Midbrain (tissue), 1 donor: ENCODE results near the gene PKNOX1.
A peak's percentile ranks its signal among the peaks of the same experiment; 100 is the strongest.
"Not testable (repeated sequence)": the region's sequence is repeated elsewhere in the genome, so short reads cannot be mapped to it uniquely, and the experiment has no call there.

Experiments used
- DNase-seq: peaks from one replicate; lab custom pipeline; 2025; lab: John Stamatoyannopoulos, UW

PKNOX1 gene, protein sequence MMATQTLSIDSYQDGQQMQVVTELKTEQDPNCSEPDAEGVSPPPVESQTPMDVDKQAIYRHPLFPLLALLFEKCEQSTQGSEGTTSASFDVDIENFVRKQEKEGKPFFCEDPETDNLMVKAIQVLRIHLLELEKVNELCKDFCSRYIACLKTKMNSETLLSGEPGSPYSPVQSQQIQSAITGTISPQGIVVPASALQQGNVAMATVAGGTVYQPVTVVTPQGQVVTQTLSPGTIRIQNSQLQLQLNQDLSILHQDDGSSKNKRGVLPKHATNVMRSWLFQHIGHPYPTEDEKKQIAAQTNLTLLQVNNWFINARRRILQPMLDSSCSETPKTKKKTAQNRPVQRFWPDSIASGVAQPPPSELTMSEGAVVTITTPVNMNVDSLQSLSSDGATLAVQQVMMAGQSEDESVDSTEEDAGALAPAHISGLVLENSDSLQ

DNA sequence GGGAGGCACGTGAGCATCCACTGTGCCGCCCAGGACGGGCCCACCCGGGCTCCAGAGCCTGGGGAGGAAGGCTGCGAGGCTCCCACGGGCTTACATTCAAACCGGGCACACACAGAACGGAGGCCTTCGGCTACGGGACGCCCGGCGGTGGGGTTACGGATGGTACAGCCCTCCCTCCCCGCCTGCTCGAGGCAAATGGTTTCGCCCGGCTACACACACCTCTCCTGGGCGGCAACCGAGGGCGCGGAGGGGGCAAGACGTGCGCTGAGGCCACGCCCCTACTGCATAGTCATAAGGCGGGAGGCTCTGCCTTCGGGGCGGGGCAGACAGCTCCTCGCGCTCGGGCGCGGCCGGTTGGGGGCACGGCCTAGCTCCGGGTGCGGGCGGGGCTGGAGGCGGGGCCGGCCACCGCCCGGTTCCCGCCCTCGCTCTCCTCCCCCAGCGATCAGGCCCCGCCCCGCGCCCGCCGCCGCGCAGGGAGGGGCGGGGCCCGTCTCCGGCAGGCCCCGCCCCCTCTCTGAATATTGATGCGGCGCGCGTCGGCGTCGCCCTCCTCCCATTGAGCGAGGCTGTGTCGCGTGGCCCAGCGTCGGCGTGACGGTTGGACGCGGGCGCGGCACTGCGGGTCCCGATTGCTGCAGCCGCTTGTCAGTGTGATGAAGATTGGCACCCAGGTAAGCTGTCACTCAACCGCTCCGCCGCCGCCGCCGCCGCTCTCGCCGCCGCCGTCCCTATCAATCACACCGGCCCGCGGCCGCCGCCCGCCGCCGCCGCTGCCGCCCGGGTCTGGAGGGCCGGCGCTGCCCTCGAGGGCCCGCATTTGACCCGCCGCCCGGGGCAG lies at the start of gene PKNOX1:
Gene PKNOX1, plus strand, starts transcription at position 572 of the 841 bp plus-strand sequence. CDS start 29,820 bp downstream, outside the sequence.
- DNase-seq, result peak; percentile 100

DNA sequence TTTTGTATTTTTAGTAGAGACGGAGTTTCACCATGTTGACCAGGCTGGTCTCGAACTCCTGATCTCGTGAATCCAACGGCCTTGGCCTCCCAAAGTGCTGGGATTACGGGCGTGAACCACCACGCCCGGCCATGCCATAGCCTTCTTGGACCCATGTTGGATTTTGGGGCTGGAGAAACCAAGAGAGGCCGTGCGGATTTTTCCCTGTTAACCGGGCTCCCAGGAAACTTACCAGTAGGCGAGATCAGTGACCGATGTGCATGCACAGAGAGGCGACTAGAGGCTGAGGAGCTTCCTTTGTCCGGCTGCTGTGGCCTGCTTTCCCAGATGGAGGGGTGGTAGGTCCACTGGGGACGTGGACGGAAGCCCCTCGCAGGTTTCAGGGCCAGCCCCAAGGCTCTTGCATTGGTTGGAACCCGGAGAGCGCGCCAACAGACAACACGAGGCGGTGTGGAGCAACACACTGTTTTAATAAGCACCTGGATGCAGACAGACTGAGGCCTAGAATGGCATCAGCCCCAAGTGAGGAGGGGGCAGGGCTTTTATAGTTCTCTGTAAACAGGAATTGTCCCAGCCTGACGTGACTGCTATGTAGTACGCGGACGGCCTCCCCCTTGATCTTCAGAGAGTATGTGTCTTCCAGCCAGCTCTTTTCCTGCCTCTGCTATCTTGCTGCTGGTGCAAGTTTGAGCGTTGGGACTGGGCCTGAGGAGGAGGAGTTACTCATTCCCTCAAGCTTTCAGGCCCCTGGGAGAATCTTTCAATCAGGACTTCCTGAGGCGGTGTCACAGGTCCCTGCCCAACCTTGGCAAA lies 49.0 kb upstream of the PKNOX1 start, which contains the start of gene ERVH48-1:
Gene ERVH48-1, minus strand, starts transcription at position 517 of the 813 bp plus-strand sequence. CDS start 6,624 bp downstream, outside the sequence.
- DNase-seq, result no peak

DNA sequence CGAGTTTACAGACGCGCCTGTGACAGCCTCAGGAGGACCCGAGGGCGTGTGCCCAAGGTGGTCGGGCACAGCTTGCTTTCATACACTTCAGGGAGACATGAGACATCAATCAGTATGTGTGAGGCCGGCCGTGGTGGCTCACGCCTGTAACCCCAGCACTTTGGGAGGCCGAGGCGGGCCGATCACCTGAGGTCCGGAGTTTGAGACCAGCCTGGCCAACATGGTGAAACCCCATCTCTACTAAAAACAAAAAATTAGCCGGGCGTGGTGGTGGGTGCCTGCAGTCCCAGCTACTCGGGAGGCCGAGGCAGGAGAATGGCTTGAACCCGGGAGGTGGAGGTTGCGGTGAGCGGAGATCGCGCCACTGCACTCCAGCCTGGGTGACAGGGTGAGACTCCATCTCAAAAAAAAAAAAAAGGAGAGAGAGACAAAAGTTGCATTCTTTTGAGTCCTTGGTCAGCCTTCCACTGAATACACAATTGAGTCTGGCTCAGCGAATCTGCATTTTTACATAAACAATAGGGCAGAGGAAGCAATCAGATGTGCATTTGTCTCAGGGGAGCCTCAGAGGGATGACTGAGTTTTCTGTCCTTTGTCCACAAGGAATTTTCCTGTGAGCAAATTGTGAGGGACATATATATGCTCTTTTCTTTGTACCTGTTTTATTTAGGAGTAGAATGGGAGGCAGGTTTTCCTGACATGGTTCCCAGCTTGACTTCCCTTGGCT lies 46.7 kb upstream of the PKNOX1 start:
- peak; percentile 52 for DNase-seq

DNA sequence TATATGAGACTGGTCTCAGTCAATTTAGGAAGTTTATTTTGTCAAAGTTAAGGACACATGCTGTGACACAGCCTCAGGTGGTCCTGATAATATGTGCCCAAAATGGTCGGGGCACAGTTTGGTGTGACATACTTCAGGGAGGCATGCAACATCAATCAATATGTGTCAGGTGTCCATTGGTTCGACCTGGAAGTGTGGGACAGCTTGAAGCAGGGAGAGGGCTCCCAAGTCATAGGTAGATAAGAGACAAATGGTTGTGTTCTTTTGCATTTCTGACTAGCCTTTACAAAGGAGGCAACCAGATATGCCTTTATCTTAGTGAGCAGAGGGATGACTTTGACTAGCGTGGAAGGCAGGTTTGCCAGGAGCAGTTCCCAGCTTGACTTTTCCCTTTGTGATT lies 44.4 kb upstream of the PKNOX1 start:
- DNase-seq, result no peak

DNA sequence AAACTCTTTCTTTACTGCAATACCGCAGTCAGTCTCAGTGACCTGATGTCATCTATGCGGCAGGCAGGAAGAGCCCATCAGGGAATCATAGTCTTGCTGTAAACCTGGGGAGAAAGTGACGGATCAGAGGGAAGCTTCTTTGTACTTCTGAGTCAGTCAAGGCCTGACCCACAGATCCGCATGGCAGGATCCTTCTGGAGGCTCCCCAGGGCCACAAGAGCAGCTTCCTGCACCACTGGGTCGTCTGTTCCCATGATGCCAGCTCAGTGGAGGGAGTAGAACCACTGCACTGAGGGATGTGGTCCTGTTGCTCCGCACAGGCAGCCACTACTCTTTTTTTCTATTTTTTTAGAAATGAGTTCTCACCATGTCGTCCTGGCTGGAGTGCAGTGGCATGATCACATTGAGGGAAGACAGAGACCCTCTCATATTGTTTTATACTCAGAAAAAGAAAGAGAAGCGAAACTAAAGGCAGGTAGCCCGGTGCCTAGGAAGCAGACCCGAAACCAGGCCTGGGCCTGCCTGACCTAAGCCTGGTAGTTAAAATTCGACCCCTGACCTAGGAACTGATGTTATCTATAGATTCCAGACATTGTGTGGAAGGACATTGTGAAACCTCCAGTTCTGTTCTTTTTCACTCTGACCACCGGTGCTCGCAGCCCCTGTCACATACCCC lies 42.7 kb upstream of the PKNOX1 start:
- no peak for DNase-seq

DNA sequence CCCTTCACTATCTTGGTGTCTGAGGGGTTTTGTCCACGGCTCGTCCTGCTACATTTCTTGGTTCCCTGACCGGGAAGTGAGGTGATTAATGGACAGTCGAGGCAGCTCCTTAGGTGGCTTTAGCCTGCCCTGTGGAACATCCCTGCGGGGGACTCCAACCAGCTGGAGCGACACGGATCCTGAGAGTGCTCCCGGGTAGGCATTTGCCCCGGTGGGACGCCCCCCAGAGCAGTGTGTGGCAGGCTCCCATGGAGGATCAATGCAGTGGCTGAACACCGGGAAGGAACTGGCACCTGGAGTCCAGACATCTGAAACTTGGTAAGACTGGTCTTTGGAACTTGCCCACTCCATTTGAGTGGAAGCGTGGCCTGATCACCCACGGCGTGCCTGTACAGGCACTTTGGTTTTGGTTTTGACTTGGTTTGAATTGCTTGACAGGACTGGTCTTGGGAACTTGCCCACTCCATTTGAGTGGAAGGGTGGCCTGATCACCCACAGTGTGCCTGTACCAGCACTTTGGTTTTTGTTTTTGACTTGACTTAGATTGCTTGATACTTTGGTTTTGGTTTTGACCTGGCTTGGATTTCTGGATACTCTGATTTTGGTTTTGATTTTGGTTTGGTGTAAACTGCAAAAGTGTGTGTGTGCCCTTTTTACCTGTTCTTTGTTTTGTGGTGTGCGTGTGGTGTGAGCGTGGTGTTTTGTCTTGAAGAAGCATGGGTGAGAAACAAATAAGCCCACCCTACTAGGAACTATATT lies 41.8 kb upstream of the PKNOX1 start:
- DNase-seq, result not testable (repeated sequence)

DNA sequence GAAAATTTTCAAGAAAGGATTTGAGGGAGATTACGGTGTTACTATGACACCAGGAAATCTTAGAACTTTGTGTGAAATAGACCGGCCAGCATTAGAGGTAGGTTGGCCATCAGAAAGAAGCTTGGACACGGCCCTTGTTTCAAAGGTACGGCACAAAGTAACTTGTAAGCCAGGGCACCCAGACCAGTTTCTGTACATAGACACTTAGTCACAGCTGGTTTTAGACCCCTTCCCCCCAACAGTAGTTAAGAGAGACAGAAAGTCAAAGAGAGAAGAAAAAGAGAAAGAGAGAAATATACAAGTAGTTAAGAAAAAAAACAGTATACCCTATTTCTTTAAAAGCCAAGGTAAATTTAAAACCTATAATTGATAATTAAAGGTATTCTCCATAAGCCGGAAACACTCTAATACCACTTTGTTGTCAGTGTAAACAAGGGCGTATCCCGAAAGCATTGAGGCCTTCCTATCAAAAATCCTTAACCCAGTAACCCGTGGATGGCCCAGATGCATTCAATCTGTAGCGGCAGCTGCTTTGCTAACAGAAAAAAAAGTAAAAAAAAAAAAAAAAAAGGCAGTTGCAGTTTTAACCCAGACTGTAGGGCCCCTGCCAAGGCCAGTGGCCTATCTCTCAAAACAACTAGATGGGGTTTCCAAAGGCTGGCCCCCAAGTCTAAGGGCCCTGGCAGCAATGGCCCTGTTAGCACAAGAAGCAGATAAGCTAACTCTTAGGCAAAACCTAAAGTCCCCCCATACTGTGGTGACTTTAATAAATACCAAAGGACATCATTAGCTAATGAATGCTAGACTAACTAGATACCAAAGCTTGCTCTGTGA lies 41.0 kb upstream of the PKNOX1 start:
- DNase-seq, result not testable (repeated sequence)

DNA sequence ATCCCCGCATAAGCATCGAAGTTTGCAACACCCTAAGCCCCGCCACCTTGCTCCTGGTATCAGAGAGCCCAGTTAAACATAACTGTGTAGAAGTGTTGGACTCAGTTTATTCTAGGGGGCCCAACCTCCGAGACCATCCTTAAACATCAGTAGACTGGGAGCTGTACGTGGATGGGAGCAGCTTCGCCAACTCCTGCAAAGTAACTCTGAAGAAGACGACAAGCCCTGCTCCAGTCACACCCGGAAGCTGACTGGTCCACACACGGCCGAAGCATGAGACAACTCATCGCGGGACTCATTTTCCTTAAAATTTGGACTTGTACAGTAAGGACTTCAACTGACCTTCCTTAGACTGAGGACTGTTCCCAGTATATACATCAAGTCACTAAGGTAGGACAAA lies 40.4 kb upstream of the PKNOX1 start:
- DNase-seq, result not testable (repeated sequence)

DNA sequence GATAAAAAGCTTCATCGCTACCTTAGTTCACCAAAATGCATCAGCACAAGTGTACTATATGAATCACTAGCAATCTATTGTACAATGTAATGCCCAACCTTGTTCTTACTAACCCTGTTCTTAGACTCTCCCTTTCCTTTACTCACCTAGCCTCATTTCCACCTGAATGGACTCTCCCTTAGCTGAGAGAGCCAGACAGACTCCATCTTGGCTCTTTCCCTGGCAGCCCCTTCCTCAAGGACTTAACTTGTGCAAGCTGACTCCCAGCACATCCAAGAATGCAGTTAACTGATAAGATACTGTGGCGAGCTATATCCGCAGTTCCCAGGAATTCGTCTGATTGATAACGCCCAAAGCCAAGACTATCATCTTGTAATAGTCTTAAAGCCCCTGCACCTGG lies 38.0 kb upstream of the PKNOX1 start:
- DNase-seq, result not testable (repeated sequence)

DNA sequence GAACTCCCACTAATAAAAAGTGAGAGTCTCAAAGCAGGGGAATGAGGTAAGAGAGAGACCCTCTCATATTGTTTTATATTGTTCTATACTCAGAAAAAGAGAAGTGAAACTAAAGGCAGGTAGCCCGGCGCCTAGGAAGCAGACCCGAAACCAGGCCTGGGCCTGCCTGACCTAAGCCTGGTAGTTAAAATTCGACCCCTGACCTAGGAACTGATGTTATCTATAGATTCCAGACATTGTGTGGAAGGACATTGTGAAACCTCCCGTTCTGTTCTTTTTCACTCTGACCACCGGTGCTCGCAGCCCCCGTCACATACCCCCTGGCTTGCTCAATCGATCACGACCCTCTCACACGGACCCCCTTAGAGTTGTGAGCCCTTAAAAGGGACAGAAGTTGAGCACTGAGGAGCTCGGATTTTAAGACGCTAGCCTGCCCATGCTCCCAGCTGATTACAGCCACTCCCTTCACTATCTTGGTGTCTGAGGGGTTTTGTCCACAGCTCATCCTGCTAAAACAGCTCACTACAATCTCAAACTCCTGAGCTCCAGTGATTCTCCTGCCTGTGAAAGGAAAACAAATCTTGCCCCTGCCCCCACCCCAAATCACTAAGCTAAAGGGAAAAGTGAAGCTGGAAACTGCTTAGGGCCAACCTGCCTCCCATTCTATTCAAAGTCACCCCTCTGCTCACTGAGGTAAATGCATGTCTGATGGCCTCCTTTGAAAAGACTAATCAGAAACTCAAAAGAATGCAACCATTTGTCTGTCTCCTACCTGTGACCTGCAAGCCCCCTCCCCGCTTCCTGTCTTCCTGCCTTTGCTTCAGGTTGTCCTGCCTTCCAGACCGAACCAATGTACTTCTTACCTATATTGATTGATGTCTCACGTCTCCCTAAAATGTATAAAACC lies 37.1 kb upstream of the PKNOX1 start:
- not testable (repeated sequence) for DNase-seq

DNA sequence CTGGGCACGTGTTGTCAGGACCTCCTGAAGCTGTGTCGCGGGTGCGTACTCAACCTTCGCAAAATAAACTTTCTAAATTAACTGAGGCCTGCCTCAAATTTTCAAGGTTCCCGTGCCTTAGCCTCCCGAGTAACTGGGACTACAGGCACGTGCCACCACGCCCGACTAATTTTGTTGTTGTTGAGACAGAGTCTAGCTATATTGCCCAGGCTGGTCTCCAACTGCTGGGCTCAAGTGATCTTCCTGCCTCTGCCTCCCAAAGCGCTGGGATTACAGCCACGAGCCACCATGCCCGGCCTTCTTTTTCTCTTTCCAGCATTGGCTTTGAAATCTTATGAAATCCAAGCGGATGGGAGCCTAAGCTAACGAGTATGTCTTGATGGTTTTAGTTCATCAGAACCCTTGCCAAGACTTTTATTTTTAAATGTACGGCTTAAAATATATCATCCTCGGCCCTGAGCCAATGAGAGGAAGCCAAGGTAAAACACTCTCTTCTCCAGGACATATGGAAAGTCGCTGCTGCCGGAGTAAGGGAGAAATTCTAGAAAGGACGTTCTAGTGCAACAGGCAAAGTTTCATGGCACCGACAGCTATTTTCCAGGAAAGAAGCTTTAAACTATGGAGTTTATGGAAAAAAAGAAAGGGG lies 36.3 kb upstream of the PKNOX1 start:
- DNase-seq, result no peak

DNA sequence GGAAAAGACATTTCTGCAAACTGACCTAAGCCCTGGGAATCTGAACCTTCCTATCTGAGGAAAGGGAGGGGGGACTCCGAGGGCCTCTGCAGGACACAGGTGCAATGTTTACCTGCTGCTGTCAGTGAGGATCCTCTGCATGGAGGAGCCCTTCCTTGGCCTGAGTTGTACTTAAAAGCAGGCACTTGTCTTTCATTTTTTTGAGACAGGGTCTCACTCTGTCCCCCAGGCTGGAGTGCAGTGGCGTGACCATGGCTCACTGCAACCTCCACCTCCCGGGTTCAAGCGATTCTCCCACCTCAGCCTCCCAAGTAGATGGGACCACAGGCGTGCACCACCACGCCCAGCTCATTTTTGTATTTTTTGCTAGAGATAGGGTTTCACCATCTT lies 35.8 kb upstream of the PKNOX1 start:
- not testable (repeated sequence) for DNase-seq

DNA sequence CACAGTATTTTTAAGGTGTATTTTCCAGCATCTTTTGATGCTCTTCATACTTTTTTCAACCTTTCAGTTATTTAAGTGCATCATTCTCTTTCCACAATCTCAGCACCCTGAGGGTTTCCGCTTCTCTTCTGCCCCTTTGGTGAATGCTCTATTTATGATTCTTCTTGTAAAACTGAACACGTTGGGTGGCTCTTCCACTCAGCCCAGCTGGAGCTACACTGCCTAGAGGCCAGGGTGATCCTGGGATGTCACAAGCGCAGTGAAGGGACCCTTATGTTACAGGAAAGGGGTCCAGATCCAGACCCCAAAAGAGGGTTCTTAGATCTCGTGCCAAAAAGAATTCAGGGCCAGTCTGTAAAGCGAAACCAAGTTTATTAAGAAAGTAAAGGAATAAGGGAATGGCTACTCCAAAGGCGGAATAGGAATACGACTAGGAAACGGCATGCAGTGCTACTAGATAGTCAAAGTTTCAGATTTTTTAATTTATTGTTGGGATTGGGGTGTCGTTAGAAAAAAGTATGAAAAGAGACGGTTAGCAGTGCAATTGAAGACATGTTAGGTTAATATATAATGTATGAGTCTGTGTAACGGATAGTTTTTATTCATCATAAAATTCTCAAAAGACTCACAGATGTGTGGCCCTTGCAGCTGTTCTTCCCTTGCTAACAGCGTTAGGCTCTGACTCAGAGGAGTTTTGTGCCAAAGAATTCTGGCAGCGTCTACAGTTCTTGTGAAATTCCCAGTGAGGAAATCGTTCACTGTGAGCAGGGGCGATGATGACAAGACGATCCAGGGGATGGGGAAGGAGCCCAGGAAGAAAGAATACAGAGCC lies 34.6 kb upstream of the PKNOX1 start:
- peak; percentile 66 for DNase-seq

DNA sequence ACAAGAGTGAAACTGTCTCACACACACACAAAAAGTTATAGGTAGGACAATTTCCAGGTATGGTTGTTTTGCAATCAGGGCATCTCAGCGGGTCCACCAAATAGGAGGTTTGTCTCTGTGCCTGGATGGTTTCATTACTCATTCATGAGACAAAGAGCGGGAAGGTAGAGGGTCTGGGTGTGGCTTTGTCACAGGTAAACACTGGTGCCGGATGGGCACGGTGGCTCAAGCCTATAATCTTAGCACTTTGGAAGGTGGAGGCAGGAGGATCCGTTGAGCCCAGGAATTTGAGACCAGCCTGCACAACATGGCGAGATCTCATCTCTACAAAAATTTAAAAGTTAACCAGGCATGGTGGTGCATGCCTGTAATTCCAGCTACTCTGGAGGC lies 32.7 kb upstream of the PKNOX1 start:
- DNase-seq, result no peak

DNA sequence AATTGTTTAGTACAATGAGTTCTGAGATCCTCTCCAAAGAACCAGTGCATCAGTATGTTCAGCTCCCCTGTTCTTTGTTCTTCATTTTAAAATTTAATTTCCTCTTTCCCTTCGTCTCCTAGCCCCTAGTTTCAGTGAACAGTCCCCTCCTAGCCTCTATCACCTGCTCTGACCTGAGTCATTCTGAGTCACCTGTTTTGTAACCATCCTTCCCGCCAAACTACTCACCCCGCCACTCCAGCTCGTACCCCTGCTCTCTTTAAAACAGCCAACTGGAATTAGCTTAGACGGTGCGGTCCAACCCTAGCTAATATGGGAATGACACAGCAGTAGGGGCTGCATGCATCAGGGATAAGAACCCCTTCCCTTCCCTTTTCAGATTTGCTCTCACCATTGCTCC lies 32.1 kb upstream of the PKNOX1 start:
- DNase-seq, result no peak

DNA sequence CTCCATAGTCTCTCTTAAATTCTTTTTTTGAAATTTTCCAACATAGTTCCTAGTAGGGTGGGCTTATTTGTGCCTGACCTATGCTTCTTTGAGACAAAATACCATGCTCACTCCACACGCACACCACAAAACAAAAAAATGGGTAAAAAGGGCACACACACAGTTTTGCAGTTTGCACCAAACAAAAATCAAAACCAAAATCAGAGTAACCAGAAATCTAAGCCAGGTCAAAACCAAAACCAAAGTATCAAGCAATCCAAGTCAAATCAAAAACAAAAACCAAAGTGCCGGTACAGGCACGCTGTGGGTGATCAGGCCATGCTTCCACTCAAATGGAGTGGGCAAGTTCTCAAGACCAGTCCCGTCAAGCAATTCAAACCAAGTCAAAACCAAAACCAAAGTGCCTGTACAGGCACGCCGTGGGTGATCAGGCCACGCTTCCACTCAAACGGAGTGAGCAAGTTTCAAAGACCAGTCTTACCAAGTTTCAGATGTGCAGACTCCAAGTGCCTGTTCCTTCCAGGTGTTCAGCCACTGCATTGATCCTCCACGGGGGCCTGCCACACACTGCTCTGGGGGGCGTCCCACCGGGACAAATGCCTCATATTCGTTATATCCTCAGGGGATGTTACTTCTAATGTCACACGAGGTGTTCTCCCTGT lies 25.1 kb upstream of the PKNOX1 start:
- not testable (repeated sequence) for DNase-seq
